ENCODE results near the gene RPS6KA3. TPM values are rescaled to one million over a fixed set of nuclear protein-coding genes. Genes with fewer than 3 reads are reported as not detected.

The RPS6KA3 gene
- total and polyA plus RNA-seq, 9 of the 15 experiments (the other 6 are each of a cell fraction or from before 2014, with no cell fraction given) = 10.9 to 61.9 (median 37.4) TPM

GRCh38 chrX:20130357-20130756 lies 136.4 kb downstream of the RPS6KA3 start:
- Histone ChIP-seq H3K79me2 (ENCODE audit: control insufficient read depth, insufficient read depth, low read length) (no peaks in the 10 kb centered on the region; the same call in 2 of the 3 replicates), H2AFZ (ENCODE audit: low read depth, low read length) (no peak overlapping the region), H4K20me1 (replicated peaks; ENCODE audit: control insufficient read depth, insufficient read depth, low read length) (no peaks in the 10 kb centered on the region), H3K4me1 (replicated peaks in 1 of 2; ENCODE audit: control insufficient read depth in 2 of 2, insufficient read depth in 2 of 2, low read length in 2 of 2) (peaks cover 0 to 3% of the 10 kb centered on the region in 2 experiments; a peak in 2 of 5 replicates), H3K36me3 (ENCODE audit: control insufficient read depth, insufficient read depth, low read length) (peaks cover 73% of the 10 kb centered on the region), H3K4me3 (no peak overlapping the region), H3K9ac (ENCODE audit: insufficient read depth in 1 of 2, low read depth in 2 of 2, low read length in 2 of 2) (no peak overlapping the region), H3K9me1 (ENCODE audit: control insufficient read depth, insufficient read depth, low read length) (no peaks in the 10 kb centered on the region), H3K27me3 (ENCODE audit: control insufficient read depth in 2 of 2, insufficient read depth in 2 of 2, low read length in 2 of 2) (no peaks in the 10 kb centered on the region), H3K4me2 (ENCODE audit: insufficient read depth, low read length) (no peak overlapping the region), H3K9me3 (replicated peaks; ENCODE audit: control insufficient read depth, insufficient read depth, low read depth, low read length) (no peaks in the 10 kb centered on the region), H3K27ac (ENCODE audit: extremely low read depth, low read depth, low read length) (no peak overlapping the region)
- ATAC-seq = no peak
- no peak for FAIRE-seq
- in situ Hi-C loops (cut with MboI) = no loop called here
- BruUV-seq (replicated peaks) = no TSS peak
- DNase-seq (ENCODE audit: extremely low read depth in 1 of 4, low spot score in 3 of 4) = no peak
- TF ChIP-seq ZMIZ1 (IDR thresholded peaks at IDR 0.05; ENCODE audit: low read depth in 2 of 2, low read length in 2 of 2) (no peak), BCOR (IDR thresholded peaks at IDR 0.05) (no peak), KHSRP (IDR thresholded peaks at IDR 0.05) (no peak), CAMTA2 (CRISPR knock-in tag; conservative IDR thresholded peaks at IDR 0.05) (no peak), ATF3 (IDR thresholded peaks at IDR 0.05) (peak; percentile 59; the same call in 1 of the 2 replicates), ATF3 (CRISPR knock-in tag; conservative IDR thresholded peaks at IDR 0.05) (no peak)
- intact Hi-C loops (cut with micrococcal nuclease) = no loop called here
- ChIA-PET CTCF (ENCODE audit: low intra/inter-chr PET ratio) (no interaction called here), POLR2A (interaction anchor here (0.7 kb wide), 1 partner anchor 11 kb away, joined by 3 read pairs; the partner anchor contains the start of gene EIF1AX)
- WGBS (ENCODE audit: insufficient coverage, low coverage, missing lambda C conversion rate) = 100% methylated on average over 1 of the region's 1 CpG
